ENCODE measurements around the gene CROCC2. TPM values are rescaled to one million over a fixed set of nuclear protein-coding genes. Genes with fewer than 3 reads are reported as not detected.
A peak's percentile ranks its signal among the peaks of the same experiment; 100 is the strongest.

The CROCC2 gene
- total RNA-seq, 1 donor from 2014 or later: not detected

DNA sequence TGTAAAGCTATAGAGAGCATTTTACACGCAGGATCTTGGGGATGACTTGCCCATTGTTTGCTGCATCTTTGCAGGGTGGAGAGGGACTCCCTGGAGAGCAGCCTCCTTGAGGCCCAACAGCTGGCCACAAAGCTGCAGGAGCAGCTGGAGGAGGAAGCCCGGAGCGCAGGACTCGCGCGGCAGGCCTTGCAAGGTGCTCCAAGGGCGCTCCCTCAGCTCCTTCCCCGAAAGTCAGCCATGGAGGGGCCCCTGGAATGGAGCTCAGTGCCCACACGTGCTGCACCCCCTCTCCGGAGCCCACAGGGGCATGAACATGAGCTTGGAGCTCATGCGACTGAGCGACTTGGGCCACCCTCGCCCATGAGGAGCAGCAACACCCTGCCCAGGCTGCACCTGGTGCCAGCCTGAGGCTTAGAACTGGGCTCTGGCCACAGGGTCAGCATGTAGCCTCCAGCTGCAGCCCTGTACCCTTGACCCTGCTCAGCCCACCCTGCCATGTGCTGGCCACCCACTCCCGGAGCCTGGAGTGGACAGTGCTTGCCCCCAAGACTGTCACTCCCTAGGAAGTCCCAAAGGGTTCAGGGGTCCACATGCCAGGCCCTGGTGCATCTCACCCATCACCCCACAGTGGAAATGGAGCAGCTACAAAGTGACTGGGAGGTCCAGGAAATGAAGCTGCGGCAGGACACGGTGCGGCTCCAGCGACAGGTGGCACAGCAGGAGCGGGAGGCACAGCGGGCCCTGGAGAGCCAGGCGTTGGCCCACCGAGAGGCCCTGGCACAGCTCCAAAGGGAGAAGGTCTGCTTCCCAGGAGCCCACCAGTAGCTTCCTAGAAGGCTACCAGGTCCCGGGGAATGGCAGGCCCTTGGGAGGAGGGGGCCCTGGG lies 43.0 kb downstream of the CROCC2 start:
- no peak for FAIRE-seq
- Histone ChIP-seq H3K4me3 (ENCODE audit: low read depth, low read length) (no peak overlapping the region), H3K27me3 (ENCODE audit: control insufficient read depth, insufficient read depth, low read length) (no peaks in the 10 kb centered on the region), H3K36me3 (ENCODE audit: control insufficient read depth, insufficient read depth, low read length) (no peaks in the 10 kb centered on the region)
- TF ChIP-seq, protein P1, sequence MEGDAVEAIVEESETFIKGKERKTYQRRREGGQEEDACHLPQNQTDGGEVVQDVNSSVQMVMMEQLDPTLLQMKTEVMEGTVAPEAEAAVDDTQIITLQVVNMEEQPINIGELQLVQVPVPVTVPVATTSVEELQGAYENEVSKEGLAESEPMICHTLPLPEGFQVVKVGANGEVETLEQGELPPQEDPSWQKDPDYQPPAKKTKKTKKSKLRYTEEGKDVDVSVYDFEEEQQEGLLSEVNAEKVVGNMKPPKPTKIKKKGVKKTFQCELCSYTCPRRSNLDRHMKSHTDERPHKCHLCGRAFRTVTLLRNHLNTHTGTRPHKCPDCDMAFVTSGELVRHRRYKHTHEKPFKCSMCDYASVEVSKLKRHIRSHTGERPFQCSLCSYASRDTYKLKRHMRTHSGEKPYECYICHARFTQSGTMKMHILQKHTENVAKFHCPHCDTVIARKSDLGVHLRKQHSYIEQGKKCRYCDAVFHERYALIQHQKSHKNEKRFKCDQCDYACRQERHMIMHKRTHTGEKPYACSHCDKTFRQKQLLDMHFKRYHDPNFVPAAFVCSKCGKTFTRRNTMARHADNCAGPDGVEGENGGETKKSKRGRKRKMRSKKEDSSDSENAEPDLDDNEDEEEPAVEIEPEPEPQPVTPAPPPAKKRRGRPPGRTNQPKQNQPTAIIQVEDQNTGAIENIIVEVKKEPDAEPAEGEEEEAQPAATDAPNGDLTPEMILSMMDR (IDR thresholded peaks at IDR 0.05; ENCODE audit: insufficient read depth, low read length, severe bottlenecking): no peak
- DNase-seq (ENCODE audit: low read depth): no peak

DNA sequence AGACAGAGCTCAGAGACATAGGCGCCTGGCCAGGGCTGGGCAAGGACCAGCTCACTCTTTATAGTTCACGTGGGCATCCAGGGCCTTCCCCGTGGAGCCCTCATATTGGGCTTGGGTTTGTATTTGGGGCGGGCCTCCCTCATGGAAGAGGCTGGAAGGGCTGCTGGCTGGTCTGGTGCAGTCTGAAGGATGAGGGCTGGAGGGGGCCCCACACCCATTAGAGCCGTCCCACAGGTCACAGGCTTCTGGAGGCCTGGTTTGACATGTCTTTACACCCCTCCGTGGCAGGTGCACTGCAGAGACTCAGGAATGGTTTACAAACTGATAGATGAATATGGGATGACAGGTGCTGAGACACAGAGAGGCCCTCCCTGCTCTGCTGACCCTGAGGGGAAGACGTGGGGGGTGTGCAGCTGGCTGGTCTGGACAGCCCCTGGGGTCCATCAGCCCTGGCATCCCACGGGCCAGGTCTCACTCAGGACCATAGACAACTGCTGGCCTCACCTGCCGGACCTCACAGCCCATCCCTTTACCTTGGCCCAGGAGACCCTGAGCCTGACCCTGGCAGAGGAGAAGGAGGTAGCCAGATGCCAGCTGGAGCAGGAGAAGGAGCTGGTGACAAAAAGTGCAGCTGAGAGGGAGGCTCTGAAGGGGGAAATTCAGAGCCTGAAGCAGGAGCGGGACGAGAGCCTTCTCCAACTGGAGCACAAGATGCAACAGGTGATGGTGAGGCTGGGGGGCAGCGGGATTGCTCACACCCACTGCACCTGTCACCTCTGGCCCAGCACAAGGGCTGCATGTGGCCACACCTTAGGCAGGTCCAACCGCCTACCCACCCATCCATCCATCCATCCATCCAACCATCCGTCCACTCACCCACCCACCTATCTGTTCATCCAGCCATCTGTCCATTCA lies 43.9 kb downstream of the CROCC2 start:
- Histone ChIP-seq H3K4me3 (ENCODE audit: low read depth, low read length) (no peak overlapping the region), H3K36me3 (ENCODE audit: control insufficient read depth, insufficient read depth, low read length) (no peaks in the 10 kb centered on the region), H3K27me3 (ENCODE audit: control insufficient read depth, insufficient read depth, low read length) (peaks cover 2% of the 10 kb centered on the region)
- DNase-seq (ENCODE audit: low read depth) (no peak), FAIRE-seq (no peak)
- TF ChIP-seq, protein P1 (IDR thresholded peaks at IDR 0.05; ENCODE audit: insufficient read depth, low read length, severe bottlenecking): no peak

DNA sequence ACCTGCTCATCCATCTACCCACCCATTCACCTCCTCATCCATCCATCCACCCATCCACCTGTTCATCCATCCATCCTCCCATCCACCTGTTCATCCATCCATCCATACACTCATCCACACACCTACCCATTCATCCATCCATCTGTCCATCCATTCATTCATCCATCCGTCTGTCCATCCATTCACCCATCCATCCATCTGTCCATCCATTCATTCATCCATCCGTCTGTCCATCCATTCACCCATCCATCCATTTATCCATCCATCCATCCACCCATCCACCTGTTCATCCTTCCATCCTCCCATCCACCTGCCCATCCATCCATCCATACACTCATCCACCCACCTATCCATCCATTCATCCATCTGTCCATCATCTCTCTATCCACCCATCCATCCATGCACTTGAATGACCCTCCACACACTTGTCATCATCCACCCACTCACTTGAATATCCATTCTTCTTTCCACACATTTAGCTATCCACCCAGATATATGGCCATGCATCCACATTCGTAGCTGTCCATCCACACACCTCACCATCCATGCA lies 45.0 kb downstream of the CROCC2 start:
- Histone ChIP-seq H3K4me3 (ENCODE audit: low read depth, low read length) (no peak overlapping the region), H3K36me3 (ENCODE audit: control insufficient read depth, insufficient read depth, low read length) (no peaks in the 10 kb centered on the region), H3K27me3 (ENCODE audit: control insufficient read depth, insufficient read depth, low read length) (peaks cover 2% of the 10 kb centered on the region)
- DNase-seq (ENCODE audit: low read depth): no peak
- FAIRE-seq: peak; percentile 98
- TF ChIP-seq, protein P1 (IDR thresholded peaks at IDR 0.05; ENCODE audit: insufficient read depth, low read length, severe bottlenecking): no peak

DNA sequence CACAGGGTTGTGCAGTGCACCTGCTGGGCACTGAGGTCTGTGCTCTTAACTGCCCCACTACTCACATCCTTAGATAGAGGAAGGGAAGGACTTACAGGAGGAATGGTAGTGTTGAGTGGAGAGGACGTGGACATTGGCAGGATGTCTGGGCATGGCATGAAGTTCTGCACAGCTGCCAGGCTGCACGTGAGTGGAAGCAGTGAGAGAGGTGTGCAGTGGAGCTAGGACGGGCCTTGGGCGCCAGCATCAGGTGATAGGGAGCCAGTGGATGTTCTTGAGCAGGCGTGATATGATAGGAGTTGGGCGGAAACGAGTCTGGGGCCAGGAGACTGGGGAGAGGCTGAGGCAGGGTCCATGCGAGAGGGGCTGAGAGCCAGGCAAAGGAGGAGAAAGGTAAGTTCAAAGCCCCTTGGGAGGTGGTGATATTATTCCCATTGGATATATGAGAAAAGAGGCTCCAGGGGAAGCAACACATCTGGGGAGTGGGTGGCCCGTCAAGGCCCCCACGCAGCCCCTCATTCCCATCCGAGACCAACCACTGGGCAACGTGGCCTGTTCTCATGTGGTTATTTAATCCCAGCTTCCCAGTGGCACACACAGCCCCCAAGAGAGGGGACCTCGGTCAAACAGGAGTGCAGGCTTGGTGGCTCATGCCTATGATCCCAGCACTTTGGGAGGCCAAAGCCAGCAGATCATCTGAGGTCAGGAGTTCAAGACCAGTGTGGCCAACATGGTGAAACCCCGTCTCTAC lies 46.5 kb downstream of the CROCC2 start:
- Histone ChIP-seq H3K4me3 (ENCODE audit: low read depth, low read length) (no peak overlapping the region), H3K27me3 (ENCODE audit: control insufficient read depth, insufficient read depth, low read length) (peaks cover 2% of the 10 kb centered on the region), H3K36me3 (ENCODE audit: control insufficient read depth, insufficient read depth, low read length) (no peaks in the 10 kb centered on the region)
- no peak for DNase-seq (ENCODE audit: low read depth)
- FAIRE-seq: no peak
- TF ChIP-seq, protein P1 (IDR thresholded peaks at IDR 0.05; ENCODE audit: insufficient read depth, low read length, severe bottlenecking): no peak
